ENCODE data around the gene CDK15.
"Not testable (repeated sequence)": the region's sequence is repeated elsewhere in the genome, so short reads cannot be mapped to it uniquely, and the experiment has no call there.

Gene CDK15

GRCh38 chr2:201796478-201796865 is 9.9 kb upstream of the CDK15 start:
- H3K4me3 ChIP-seq (ENCODE audit: low read depth, low read length), result no peak overlapping the region
- no peak for DNase-seq (ENCODE audit: low read depth)
- TF ChIP-seq CTCF (IDR thresholded peaks at IDR 0.05; ENCODE audit: control insufficient read depth, extremely low read depth, insufficient read depth), result no peak

- no peak for TF ChIP-seq CTCF (IDR thresholded peaks at IDR 0.05; ENCODE audit: control insufficient read depth, extremely low read depth, insufficient read depth)
- no peak for DNase-seq (ENCODE audit: low read depth)
- no peak overlapping the region for H3K4me3 ChIP-seq (ENCODE audit: low read depth, low read length)
These were observed 9.0 kb upstream of the CDK15 start for GRCh38 chr2:201797175-201797840.

GRCh38 chr2:201798252-201798913 is 8.0 kb upstream of the CDK15 start:
- DNase-seq (ENCODE audit: low read depth), result no peak
- no peak for TF ChIP-seq CTCF (IDR thresholded peaks at IDR 0.05; ENCODE audit: control insufficient read depth, extremely low read depth, insufficient read depth)
- H3K4me3 ChIP-seq (ENCODE audit: low read depth, low read length), result no peak overlapping the region

- H3K4me3 ChIP-seq (ENCODE audit: low read depth, low read length); DNase-seq (ENCODE audit: low read depth): not testable (repeated sequence)
- peak; percentile 13; the same call in 1 of the 2 replicates for TF ChIP-seq CTCF (IDR thresholded peaks at IDR 0.05; ENCODE audit: control insufficient read depth, extremely low read depth, insufficient read depth)
These were observed 7.4 kb upstream of the CDK15 start for GRCh38 chr2:201798914-201799285.

DNA sequence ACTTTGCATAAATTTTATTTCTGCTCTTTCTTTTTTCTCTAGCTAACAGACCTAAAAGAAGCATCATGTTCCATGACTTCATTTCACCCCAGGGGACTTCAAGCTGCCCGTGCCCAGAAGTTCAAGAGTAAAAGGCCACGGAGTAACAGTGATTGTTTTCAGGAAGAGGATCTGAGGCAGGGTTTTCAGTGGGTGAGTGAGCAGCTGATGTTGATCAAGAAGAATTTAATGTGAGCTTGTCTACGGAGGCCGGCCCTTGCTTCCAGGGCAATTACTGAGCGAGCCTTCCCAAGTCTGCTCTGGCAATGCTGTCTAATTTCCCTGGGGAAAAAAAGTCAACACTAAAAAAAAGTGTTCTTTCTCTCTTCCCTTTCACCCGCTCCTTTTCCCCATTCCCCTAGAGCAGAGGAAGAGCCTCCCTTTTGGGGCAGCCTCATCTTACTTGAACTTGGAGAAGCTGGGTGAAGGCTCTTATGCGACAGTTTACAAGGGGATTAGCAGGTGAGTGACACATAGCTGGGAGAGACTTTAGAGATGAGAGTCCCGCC is 1.2 kb downstream of the CDK15 start:
- no peak for TF ChIP-seq CTCF (IDR thresholded peaks at IDR 0.05; ENCODE audit: control insufficient read depth, extremely low read depth, insufficient read depth)
- DNase-seq (ENCODE audit: low read depth), result no peak
- no peak overlapping the region for H3K4me3 ChIP-seq (ENCODE audit: low read depth, low read length)

- H3K4me3 ChIP-seq (ENCODE audit: low read depth, low read length), result no peak overlapping the region
- DNase-seq (ENCODE audit: low read depth), result no peak
- no peak for TF ChIP-seq CTCF (IDR thresholded peaks at IDR 0.05; ENCODE audit: control insufficient read depth, extremely low read depth, insufficient read depth)
These were observed 1.7 kb downstream of the CDK15 start for GRCh38 chr2:201808027-201808426.

Data from LNCaP clone FGC (cell line).